Aorta (tissue), 5 donors: ENCODE results near the gene MAD1L1. TPM values are rescaled to one million over a fixed set of nuclear protein-coding genes. Genes with fewer than 3 reads are reported as not detected.
A peak's percentile ranks its signal among the peaks of the same experiment; 100 is the strongest.

Experiments
- ATAC-seq: fragments of 200-7000 bp; cut with Tn5 transposase; one replicate; pipeline ENCODE4 v1.9.1; 2022; ENCODE audit warnings: moderate library complexity; ENCODE audit not compliant: low FRiP score
- DNase-seq, 2 donors: peaks; one replicate each; pipeline ENCODE4 v3.0.0-alpha.2; 2020
- H3K27ac ChIP-seq, 2 donors: one replicate each; pipeline ENCODE4 v1.5.1; 2013; ENCODE audit warnings: low read length in 2 of 2, mild to moderate bottlenecking in 2 of 2, moderate library complexity in 2 of 2, control low read depth in 1 of 2, inconsistent platforms in 1 of 2, low read depth in 1 of 2
- H3K27me3 ChIP-seq, 2 donors: one replicate each; pipeline ENCODE4 v1.6.1; 2013; ENCODE audit warnings: control low read depth in 1 of 2, low read length in 1 of 2, mild to moderate bottlenecking in 1 of 2, moderate library complexity in 1 of 2; ENCODE audit not compliant: insufficient read depth in 2 of 2, control insufficient read depth in 1 of 2
- H3K36me3 ChIP-seq, 2 donors: one replicate each; pipeline ENCODE4 v1.6.1; 2013; ENCODE audit warnings: control low read depth in 1 of 2, low read length in 1 of 2, mild to moderate bottlenecking in 1 of 2; ENCODE audit not compliant: insufficient read depth in 2 of 2, control insufficient read depth in 1 of 2
- H3K4me1 ChIP-seq, 2 donors: one replicate each; pipeline ENCODE4 v1.6.1; 2013; ENCODE audit warnings: low read length in 2 of 2, control low read depth in 1 of 2, mild to moderate bottlenecking in 1 of 2, moderate library complexity in 1 of 2; ENCODE audit not compliant: insufficient read depth in 2 of 2, control insufficient read depth in 1 of 2
- H3K4me3 ChIP-seq, 2 donors: one replicate each; pipeline ENCODE4 v1.5.1; 2013; ENCODE audit warnings: low read length in 2 of 2, control low read depth in 1 of 2, mild to moderate bottlenecking in 1 of 2
- H3K9me3 ChIP-seq: one replicate; pipeline ENCODE4 v1.6.1; 2013; ENCODE audit warnings: mild to moderate bottlenecking, low read length; ENCODE audit not compliant: control insufficient read depth
- WGBS, 2 donors: extraction: QIAGEN DNeasy Blood & Tissue Kit; methylation state at CpG; one replicate each; pipeline ENCODE4 v1.1.7; 2013; 5-methylcytosine and 5-hydroxymethylcytosine counted together
- intact Hi-C, 2 donors: fragments of 100-400 bp; cut with DNase I; formaldehyde crosslinking; loops; one replicate each; pipeline versions ENCODE4 v1.14.2 to v1.15.0; 2022
- polyA plus RNA-seq, 2 donors: library from polyadenylated mRNA; stranded (reverse); fragments of 200-250 nt; gene quantifications; one replicate each; pipeline ENCODE4 v1.2.3, GENCODE V29; 2013
- total RNA-seq, 2 donors: library from RNA; stranded (reverse); fragmentation: NEBNext Ultra II Directional; extraction: Animal tissue kit (Norgen Biotek cat#: 25700); gene quantifications; one replicate each; pipeline ENCODE4 v1.2.1, GENCODE V29; 2021
- donor health status: healthy with polysubstance abuse.
- donor health status: Bipolar disorder and iron deficiency.
- donor health status: DM: no; HTN: no; CAD: no.
- donor health status: DM: no; HTN: no; CAD: no.
- donor health status: DM: yes; HTN: yes; CAD: no.

MAD1L1 gene
- total and polyA plus RNA-seq, 4 donors, result 14.8 to 35.8 (median 20.2) TPM

DNA sequence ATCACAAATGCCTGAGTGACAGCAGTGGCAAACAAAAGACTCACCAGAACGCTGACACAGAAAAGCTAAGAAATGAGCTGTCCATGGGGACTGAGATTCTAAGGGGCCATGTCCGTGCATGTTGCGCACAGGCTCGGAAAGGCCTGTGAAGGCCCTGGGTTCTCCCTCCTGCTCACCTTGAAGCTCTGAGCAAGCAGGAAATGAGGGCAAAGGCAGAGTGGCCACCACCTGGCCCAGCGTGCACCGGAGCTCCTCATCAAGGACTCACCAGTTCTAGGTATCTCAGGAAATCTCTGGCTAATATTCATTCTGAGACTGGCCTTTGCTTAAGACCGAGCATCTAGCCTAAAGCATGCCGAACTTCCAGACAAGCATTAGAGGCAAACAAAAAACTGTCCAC lies 52.7 kb downstream of the MAD1L1 start:
- H3K27me3 ChIP-seq, result no peaks in the 10 kb centered on the region
- 90 to 94% methylated on average over 8 of the region's 8 CpGs for WGBS, 2 donors

DNA sequence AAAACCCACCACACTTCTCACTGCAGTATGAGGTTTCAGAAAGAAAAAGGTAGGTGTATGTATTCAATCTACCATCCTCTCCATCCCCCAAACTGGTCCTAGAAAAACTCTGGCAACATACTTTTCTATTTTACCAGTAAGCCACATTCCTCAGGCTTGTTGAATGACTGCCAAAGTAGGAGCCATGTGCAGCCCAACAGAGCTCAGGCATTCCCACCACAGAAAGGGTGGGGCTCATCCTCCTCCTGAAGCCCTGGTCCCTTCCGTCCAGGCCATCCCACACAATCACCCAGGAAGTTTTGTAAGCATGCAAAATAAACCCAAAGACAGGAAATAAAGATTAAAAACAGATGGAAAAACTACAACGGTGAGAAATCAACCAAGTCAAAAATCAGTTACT lies 57.2 kb downstream of the MAD1L1 start:
- Histone ChIP-seq H3K4me1 (peaks cover 0 to 3% of the 10 kb centered on the region in 2 donors), H3K36me3 (no peaks in the 10 kb centered on the region), H3K9me3 (no peaks in the 10 kb centered on the region), H3K27me3 (no peaks in the 10 kb centered on the region), H3K27ac (no peak overlapping the region), H3K4me3 (no peak overlapping the region)
- ATAC-seq (no peak), DNase-seq (peak in 1 of 2 donors; percentile 76)
- WGBS, 2 donors, result 1 to 4% methylated on average over 2 of the region's 2 CpGs
- intact Hi-C loops, result no loop called here

More for the DNA sequence above, 52.7 kb downstream of the MAD1L1 start:
- intact Hi-C loops, result no loop called here
- Histone ChIP-seq H3K4me3 (no peak overlapping the region), H3K27ac (no peak overlapping the region), H3K36me3 (no peaks in the 10 kb centered on the region), H3K4me1 (no peaks in the 10 kb centered on the region), H3K9me3 (no peaks in the 10 kb centered on the region)
- ATAC-seq, result no peak
- no peak for DNase-seq

DNA sequence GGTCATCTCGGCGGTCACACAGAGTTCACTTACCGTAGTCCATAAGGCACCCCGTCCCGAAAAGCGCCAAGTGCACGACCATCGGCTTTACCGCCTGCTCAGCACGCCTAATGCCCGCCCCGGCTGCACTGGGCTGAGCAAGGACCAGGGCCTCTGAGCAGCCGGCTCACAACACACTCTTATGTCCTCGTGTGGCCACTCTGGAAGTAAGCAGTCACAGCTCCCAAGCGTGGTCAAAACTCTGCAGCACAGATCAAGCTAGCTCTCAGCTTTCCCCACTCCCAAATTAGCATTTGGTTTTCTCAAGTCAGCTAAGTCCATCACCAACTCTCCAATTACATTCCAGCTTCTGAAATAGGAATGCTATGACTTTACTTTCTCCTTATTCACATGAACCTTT lies 57.7 kb downstream of the MAD1L1 start:
- intact Hi-C loops, result no loop called here

DNA sequence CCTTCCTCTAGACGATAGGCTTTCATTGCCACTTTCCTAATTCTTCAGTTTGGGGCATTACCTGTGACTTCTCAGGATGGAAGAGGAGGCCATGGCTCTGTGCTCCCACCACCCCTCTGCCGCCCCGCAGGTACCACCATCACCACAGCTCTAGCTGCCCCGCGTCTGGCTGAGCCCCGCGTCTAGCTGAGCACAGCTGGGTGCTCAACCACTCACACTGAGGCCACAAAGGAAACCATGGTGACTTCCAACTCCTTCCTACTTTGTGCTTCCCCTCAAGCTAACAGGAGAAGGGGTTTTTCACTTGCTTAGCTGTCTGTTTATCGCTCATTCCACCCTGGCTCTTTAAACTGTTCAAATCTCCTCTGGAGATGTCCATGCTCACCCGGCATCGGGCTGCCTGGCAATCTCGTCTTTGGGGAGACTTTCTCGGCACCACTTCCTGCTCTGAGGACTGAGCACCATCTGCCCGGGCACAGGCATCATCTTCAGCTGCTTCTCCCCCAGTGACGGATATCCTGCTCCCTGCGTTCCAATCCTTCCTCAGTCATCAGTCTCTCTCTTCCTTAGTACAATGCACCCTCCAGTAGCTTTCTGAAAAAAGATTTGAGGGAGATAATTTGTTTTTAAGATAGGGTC lies 59.4 kb downstream of the MAD1L1 start:
- no peaks in the 10 kb centered on the region for H3K9me3 ChIP-seq
- DNase-seq (no peak), ATAC-seq (no peak)
- WGBS, 2 donors, result 79 to 89% methylated on average over 15 of the region's 15 CpGs
- intact Hi-C loops, result no loop called here
- H3K4me1 ChIP-seq, result peaks cover 0 to 3% of the 10 kb centered on the region in 2 donors
- H3K4me3 ChIP-seq, result no peak overlapping the region
- no peak overlapping the region for H3K27ac ChIP-seq
- no peaks in the 10 kb centered on the region for H3K27me3 ChIP-seq
- no peaks in the 10 kb centered on the region for H3K36me3 ChIP-seq

More for the DNA sequence above, 57.7 kb downstream of the MAD1L1 start:
- ATAC-seq (peak; percentile 34), DNase-seq (no peak)
- H3K4me3 ChIP-seq, result no peak overlapping the region
- peak overlapping the region in 1 of 2 donors; percentile 64 for H3K27ac ChIP-seq
- H3K9me3 ChIP-seq, result no peaks in the 10 kb centered on the region
- 69 to 70% methylated on average over 15 of the region's 15 CpGs for WGBS, 2 donors
- H3K36me3 ChIP-seq, result no peaks in the 10 kb centered on the region
- no peaks in the 10 kb centered on the region for H3K27me3 ChIP-seq
- H3K4me1 ChIP-seq, result peaks cover 0 to 3% of the 10 kb centered on the region in 2 donors

DNA sequence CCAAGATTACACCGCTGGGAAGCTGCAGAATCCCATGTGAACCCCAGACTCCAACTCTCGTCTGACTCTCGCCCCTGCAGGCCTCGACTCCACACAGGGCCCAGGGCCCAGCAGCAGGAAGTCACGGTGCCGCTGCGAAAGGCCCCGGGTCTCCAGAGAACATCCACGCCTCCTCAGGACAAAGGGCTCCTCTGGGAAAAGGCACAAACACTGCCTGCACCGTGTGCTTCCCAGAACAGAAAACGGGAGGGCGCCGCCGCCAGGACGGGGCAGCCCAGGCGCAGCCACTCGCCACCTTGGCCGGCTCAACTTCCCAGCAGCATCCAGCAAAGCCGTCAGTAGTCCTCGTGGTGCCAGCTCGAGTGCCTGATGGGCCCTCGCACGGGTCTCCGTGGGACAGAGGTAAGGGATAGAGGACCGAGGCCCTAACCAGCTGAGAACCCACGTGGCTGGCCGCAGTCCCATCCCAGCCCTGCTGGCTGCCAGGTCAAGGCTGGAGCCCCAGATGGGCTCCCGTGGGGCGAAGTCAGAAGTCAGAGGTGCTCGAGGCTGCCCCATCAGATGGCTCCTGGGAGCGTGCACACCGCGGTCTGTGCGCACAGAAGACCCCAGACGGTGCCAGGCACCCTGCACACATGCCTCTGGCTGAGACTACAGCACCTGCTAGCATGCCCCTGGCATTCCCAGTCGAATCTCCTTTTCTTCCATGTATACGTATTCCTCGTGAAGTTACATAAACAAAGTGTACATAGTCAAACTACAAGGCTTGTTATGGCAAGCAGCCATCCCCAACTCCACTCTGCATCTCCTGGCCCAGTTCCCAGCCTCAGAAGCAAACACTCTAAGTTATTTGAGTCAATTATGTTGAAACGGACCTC lies 60.2 kb downstream of the MAD1L1 start:
- H3K4me3 ChIP-seq, result no peak overlapping the region
- H3K27me3 ChIP-seq, result no peaks in the 10 kb centered on the region
- intact Hi-C loops, result no loop called here
- ATAC-seq, result peak; percentile 33
- H3K4me1 ChIP-seq, result peaks cover 0 to 3% of the 10 kb centered on the region in 2 donors
- H3K27ac ChIP-seq, result no peak overlapping the region
- no peak for DNase-seq
- 46 to 74% methylated on average over 39 of the region's 39 CpGs for WGBS, 2 donors
- H3K9me3 ChIP-seq, result no peaks in the 10 kb centered on the region
- H3K36me3 ChIP-seq, result no peaks in the 10 kb centered on the region

DNA sequence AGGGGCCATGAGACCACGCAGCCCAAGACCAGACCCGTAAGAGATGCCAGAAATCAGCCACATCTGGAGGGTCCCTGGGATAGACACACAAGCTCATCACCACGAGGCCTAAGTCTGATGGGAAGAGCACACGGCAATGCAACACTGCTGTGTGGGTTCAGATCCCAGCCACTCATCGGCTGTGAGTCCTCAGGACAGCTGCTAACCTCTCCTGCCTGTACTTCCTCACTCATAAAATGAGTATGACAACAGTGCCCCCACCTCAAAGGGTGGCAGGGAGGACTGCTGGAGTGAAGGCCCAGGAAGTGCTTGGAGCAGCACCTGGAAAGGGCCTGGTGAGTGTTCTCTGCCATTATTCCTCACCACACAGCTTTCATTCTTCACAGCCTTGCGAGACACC lies 60.9 kb downstream of the MAD1L1 start:
- Histone ChIP-seq H3K27me3 (no peaks in the 10 kb centered on the region), H3K9me3 (no peaks in the 10 kb centered on the region), H3K36me3 (no peaks in the 10 kb centered on the region), H3K4me1 (peaks cover 0 to 3% of the 10 kb centered on the region in 2 donors), H3K4me3 (no peak overlapping the region), H3K27ac (no peak overlapping the region)
- intact Hi-C loops, result no loop called here
- no peak for ATAC-seq
- no peak for DNase-seq
- WGBS, 2 donors, result 97% methylated on average over 6 of the region's 6 CpGs

DNA sequence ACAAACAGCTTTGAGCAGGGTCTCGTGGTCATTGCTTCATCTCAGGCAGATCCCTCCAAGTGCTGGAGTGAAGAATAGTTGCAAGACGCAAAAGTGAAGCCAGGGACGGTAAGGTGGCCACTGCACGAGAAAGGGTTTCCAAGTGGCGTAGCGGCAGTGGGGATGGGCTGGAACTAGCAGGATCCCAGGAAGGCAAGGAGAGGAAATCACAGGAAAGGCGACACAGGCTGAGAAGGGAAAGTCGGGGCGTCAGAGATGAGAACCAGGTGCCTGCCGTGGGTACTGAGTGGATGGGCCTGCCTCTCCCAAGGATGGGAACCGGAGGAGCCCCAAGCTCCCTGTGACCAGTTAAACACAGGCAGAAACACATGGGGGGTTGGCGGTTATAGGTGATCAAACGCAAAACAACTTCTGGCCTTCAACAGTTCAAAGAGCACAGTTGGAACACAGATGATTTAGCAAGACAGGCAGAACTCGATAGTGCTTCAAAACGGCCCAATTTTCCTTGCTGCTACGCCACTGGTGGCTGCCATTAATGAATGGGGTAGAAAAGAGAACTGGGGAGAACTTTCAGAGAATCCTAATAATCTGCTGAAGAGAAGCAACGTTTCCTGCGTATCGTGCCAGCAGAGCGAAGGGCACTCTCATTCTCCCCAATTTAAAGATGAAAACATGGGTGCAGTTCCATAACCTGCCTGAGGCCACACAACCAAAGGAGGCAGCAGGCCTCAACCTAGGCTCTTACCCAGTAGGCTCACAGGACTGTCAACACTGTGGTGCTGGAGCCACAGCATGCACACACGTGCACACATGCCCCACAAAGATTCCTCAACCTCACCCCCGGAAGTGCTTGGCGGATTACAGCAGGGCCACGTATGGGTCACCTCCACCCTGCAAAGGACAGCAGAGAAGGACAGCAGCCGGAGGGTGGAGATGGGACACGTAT lies 61.9 kb downstream of the MAD1L1 start:
- Histone ChIP-seq H3K4me3 (no peak overlapping the region), H3K4me1 (peaks cover 0 to 3% of the 10 kb centered on the region in 2 donors), H3K27me3 (no peaks in the 10 kb centered on the region), H3K9me3 (no peaks in the 10 kb centered on the region), H3K27ac (no peak overlapping the region), H3K36me3 (no peaks in the 10 kb centered on the region)
- WGBS, 2 donors, result 94 to 95% methylated on average over 26 of the region's 26 CpGs
- ATAC-seq (no peak), DNase-seq (no peak)
- intact Hi-C loops, result no loop called here

DNA sequence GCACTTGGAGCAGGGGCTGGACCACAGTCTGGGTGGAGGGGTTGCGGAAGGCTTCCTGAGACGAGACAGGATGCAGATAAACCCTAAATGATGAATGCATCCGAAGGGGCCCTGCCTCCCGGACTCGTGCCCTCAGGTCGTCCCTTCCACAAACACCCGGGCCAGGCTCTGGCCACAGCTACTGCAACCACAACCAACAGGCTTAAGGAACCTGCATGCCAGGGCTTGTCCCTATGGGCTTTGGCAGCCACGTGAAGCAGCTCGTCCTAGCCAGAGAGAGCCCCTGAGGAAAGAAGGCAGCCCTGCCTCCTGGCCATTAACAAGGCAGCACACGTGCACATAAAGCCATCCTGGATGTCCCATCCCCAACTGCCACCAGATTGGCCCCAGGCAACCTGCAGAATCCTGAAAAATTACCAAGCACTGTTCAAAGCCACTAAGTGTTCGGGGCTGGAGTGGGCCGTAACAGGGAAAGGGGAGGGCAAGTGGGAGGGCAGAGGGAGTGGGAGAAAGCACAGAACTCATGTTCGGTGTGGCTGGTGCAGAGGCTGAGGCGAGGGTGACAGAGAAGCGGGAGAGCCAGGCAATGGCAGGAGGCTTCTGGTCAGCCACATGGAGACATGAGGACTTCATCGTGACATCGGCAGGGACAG lies 62.7 kb downstream of the MAD1L1 start:
- no peak overlapping the region for H3K4me3 ChIP-seq
- ATAC-seq (no peak), DNase-seq (no peak)
- H3K36me3 ChIP-seq, result no peaks in the 10 kb centered on the region
- no peak overlapping the region for H3K27ac ChIP-seq
- intact Hi-C loops, result no loop called here
- H3K9me3 ChIP-seq, result no peaks in the 10 kb centered on the region
- H3K4me1 ChIP-seq, result peaks cover 0 to 3% of the 10 kb centered on the region in 2 donors
- WGBS, 2 donors, result 88 to 90% methylated on average over 17 of the region's 17 CpGs
- no peaks in the 10 kb centered on the region for H3K27me3 ChIP-seq
